ENCODE measurements around the gene NPPA. TPM values are rescaled to one million over a fixed set of nuclear protein-coding genes. Genes with fewer than 3 reads are reported as not detected.

NPPA gene
- total RNA-seq, 1 experiment from 2014 or later: not detected

DNA sequence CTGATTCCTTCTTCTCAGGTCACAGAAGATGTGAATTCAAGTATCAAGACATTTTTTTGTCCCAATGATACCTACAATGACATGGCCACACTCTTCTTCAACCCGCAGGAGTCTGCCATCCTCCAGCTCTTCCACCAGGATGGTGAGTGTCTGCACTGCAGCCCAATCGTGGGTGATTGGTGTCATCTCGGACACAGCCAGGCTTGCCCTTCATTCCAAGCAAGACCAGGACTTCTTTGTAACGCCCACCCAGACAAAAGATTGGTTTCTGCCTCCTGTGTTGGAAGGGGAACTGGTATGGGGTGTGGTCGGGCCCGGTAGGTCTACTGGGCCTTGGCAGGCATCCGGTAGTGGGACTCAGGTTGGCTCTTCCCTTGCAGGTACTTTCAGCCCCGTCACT lies 14.1 kb downstream of the NPPA start:
- H3K27ac ChIP-seq (ENCODE audit: low read depth, low read length): no peak overlapping the region
- POLR2A ChIA-PET: no interaction called here
- no peak overlapping the region for H3K9ac ChIP-seq (ENCODE audit: low read length)
- intact Hi-C loops (cut with micrococcal nuclease): loop anchor here (10.0 kb wide), 2 partner anchors 371 to 799 kb away; no protein-coding TSS in a partner anchor
- CTCF ChIA-PET: no interaction called here
- H2AFZ ChIP-seq (ENCODE audit: low read depth, low read length, poor library complexity, severe bottlenecking): no peak overlapping the region
- no peak overlapping the region for H3K4me2 ChIP-seq (ENCODE audit: low read length)
- H3K4me1 ChIP-seq (ENCODE audit: control insufficient read depth in 1 of 2, insufficient read depth in 2 of 2, low read length in 2 of 2): no peaks in the 10 kb centered on the region
- H3K36me3 ChIP-seq (ENCODE audit: control insufficient read depth in 1 of 2, insufficient read depth in 2 of 2, low read length in 2 of 2): peaks cover 5 to 19% of the 10 kb centered on the region in 2 experiments; a peak in 2 of 4 replicates
- TF ChIP-seq ZFX (IDR thresholded peaks at IDR 0.05) (no peak), YY1 (IDR thresholded peaks at IDR 0.05; ENCODE audit: extremely low read depth, insufficient replicate concordance, low read depth, low read length) (no peak), EGR1 (IDR thresholded peaks at IDR 0.05; ENCODE audit: low read depth) (no peak), EZH2phosphoT487 (IDR thresholded peaks at IDR 0.05; ENCODE audit: borderline replicate concordance) (no peak), ATF3 (IDR thresholded peaks at IDR 0.05) (no peak), SP1 (IDR thresholded peaks at IDR 0.05; ENCODE audit: low read depth) (no peak), MAX (IDR thresholded peaks at IDR 0.05) (no peak), POLR2AphosphoS5 (IDR thresholded peaks at IDR 0.05; ENCODE audit: low read depth, low read length) (no peak), SIN3A (IDR thresholded peaks at IDR 0.05; ENCODE audit: low read depth) (no peak), RAD21 (IDR thresholded peaks at IDR 0.05; ENCODE audit: low read depth) (no peak), CBX3 (IDR thresholded peaks at IDR 0.05; ENCODE audit: low read depth) (no peak), ELF1 (IDR thresholded peaks at IDR 0.05; ENCODE audit: borderline replicate concordance, low read depth) (no peak), TCF7L2 (IDR thresholded peaks at IDR 0.05; ENCODE audit: borderline replicate concordance, extremely low read depth, insufficient read depth, insufficient read length) (no peak), JUND (IDR thresholded peaks at IDR 0.05) (no peak), SRF (IDR thresholded peaks at IDR 0.05; ENCODE audit: low read depth) (no peak), EZH2 (IDR thresholded peaks at IDR 0.05) (no peak)
- TF ChIP-seq, protein P1, sequence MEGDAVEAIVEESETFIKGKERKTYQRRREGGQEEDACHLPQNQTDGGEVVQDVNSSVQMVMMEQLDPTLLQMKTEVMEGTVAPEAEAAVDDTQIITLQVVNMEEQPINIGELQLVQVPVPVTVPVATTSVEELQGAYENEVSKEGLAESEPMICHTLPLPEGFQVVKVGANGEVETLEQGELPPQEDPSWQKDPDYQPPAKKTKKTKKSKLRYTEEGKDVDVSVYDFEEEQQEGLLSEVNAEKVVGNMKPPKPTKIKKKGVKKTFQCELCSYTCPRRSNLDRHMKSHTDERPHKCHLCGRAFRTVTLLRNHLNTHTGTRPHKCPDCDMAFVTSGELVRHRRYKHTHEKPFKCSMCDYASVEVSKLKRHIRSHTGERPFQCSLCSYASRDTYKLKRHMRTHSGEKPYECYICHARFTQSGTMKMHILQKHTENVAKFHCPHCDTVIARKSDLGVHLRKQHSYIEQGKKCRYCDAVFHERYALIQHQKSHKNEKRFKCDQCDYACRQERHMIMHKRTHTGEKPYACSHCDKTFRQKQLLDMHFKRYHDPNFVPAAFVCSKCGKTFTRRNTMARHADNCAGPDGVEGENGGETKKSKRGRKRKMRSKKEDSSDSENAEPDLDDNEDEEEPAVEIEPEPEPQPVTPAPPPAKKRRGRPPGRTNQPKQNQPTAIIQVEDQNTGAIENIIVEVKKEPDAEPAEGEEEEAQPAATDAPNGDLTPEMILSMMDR (IDR thresholded peaks at IDR 0.05 in 2 of 3, conservative IDR thresholded peaks at IDR 0.05 in 1 of 3; ENCODE audit: borderline replicate concordance in 1 of 3, insufficient read depth in 1 of 3, low read depth in 2 of 3, low read length in 2 of 3): no peak
- TF ChIP-seq, protein P2, sequence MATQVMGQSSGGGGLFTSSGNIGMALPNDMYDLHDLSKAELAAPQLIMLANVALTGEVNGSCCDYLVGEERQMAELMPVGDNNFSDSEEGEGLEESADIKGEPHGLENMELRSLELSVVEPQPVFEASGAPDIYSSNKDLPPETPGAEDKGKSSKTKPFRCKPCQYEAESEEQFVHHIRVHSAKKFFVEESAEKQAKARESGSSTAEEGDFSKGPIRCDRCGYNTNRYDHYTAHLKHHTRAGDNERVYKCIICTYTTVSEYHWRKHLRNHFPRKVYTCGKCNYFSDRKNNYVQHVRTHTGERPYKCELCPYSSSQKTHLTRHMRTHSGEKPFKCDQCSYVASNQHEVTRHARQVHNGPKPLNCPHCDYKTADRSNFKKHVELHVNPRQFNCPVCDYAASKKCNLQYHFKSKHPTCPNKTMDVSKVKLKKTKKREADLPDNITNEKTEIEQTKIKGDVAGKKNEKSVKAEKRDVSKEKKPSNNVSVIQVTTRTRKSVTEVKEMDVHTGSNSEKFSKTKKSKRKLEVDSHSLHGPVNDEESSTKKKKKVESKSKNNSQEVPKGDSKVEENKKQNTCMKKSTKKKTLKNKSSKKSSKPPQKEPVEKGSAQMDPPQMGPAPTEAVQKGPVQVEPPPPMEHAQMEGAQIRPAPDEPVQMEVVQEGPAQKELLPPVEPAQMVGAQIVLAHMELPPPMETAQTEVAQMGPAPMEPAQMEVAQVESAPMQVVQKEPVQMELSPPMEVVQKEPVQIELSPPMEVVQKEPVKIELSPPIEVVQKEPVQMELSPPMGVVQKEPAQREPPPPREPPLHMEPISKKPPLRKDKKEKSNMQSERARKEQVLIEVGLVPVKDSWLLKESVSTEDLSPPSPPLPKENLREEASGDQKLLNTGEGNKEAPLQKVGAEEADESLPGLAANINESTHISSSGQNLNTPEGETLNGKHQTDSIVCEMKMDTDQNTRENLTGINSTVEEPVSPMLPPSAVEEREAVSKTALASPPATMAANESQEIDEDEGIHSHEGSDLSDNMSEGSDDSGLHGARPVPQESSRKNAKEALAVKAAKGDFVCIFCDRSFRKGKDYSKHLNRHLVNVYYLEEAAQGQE (IDR thresholded peaks at IDR 0.05; ENCODE audit: low read depth): no peak
- no peaks in the 10 kb centered on the region for H3K9me3 ChIP-seq (ENCODE audit: control insufficient read depth in 1 of 2, insufficient read depth in 1 of 2, low read depth in 1 of 2, low read length in 2 of 2)
- H3K4me3 ChIP-seq (replicated peaks in 1 of 2; ENCODE audit: low read depth in 1 of 2, low read length in 2 of 2): no peak overlapping the region
- BruUV-seq (replicated peaks): no TSS peak
- no peaks in the 10 kb centered on the region for H4K20me1 ChIP-seq (ENCODE audit: insufficient read depth)
- DNase-seq (ENCODE audit: low read depth, low spot score) (no peak), ATAC-seq (no peak)
- RAD21 ChIA-PET (ENCODE audit: low non-redundant PET in 1 of 2, low total read pairs in 2 of 2, uncharacterized antibody in 2 of 2, unreplicated experiment in 2 of 2): no interaction called here
- no peaks in the 10 kb centered on the region for H3K27me3 ChIP-seq (ENCODE audit: insufficient read depth, low read length)
- no peaks in the 10 kb centered on the region for H3K9me2 ChIP-seq (ENCODE audit: insufficient read depth)
- H3K79me2 ChIP-seq (ENCODE audit: insufficient read depth, low read length): no peaks in the 10 kb centered on the region
